Cardiac ventricle fibroblast (primary cell): Measurements from ENCODE around the gene RUBCN. TPM values are rescaled to one million over a fixed set of nuclear protein-coding genes. Genes with fewer than 3 reads are reported as not detected.

ENCODE experiments used
- total RNA-seq: library from RNA; depleted of rRNA; stranded (reverse); fragments of >200 nt; gene quantifications from 2 replicates; pipeline ENCODE4 v1.2.3, GENCODE V29; 2015

The RUBCN gene
- 18.1 and 18.5 TPM in 2 replicates for total RNA-seq

DNA sequence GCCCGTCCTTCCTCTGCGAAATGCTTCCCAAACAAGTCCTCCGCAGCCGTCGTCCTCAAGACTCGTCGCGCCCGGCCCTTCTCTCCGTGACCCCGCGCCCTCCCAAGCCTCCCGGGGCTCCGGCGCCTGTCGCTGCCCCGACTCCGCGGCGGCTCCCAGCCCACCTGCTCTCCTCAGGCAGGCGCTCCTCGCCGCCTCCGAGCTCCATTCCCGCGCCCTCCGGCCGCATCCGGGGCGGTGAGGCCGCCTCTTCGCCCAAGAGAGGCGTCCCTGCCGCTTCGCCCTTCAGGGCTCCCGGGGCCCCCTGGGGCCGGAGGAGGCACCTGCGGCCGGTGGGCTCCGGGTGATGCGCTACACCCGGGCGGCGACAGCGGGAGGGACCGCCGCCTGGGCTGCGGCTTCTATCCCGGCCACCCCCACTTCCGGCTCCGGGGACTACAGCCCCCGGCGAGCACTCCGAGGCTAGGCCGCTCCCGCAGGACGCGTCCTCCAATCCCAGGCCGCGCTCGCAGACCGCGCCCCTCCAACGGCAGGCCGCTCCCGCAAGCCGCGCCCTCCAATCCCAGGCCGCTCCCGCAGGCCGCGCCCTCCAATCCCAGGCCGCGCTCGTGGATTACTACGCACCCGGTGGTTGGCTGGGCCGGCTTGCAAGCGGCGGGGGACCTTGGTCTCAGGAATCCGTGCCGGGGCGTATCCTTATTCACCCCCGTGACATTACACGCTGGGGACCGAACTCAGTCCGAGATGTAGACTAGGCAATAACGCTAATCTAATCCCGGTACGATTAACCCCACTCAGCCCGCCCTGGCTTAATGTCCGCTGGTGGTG, at the start of gene RUBCN:
TSS of gene RUBCN (minus strand) at position 414 of the 828 bp plus-strand sequence. CDS start at position 229, 185 bp downstream.

DNA sequence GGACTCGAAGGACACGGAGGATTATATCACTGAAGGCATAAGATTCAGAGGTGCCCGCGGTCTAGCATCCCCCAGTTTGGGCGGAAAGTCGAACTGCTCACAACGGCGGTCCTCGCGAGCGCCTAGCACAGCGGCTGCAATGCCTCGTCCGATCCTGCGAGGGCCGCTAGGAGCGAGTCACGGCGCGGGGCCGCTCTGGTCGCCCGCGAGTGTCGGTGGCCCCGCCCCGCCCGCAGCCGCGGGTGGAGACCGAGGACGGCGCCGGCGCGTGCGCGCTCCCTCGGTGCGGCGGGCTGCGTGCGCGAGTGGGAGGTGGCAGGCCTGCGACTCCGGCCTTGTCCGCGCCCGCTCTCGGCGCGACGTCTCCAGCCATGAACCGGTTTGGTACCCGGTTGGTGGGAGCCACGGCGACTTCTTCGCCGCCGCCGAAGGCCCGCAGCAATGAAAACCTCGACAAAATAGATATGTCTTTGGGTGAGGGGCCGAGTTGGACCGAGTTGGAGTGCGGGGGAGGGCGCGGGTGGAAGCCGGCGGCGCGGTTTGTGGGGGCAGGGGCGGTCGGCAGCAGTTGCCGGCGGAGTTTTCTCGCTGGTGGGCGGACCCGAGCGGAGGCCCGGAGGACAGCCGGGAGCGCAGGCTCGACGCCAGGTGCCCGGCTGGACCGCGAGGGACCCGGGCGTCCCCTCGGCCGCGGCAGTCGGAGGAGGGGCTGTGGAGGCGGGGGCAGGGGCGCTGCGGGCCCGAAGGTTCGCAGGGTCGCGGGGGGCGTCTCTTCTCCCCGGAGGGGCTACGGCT, 13.1 kb upstream of the RUBCN start, which contains the start of gene FYTTD1:
TSS of gene FYTTD1 (plus strand) at position 283 of the 795 bp plus-strand sequence. CDS start at position 372, 89 bp downstream.

Other genes starting within 250 kb of the RUBCN start
- 0.94 and 3.7 TPM in 2 replicates for gene BDH1, start 180.9 kb downstream of the RUBCN start, total RNA-seq
- gene FYTTD1, start 13.0 kb upstream of the RUBCN start, total RNA-seq, result 38.3 and 38.7 TPM in 2 replicates
- gene LRCH3, start 54.4 kb upstream of the RUBCN start, total RNA-seq, result 28.6 and 28.7 TPM in 2 replicates
- 594 and 762 TPM in 2 replicates for gene RPL35A, start 213.3 kb upstream of the RUBCN start, total RNA-seq
- 5.1 and 11.3 TPM in 2 replicates for gene LMLN, start 223.3 kb upstream of the RUBCN start, total RNA-seq